HepG2 (cell line): Measurements from ENCODE around the gene ACSM3. TPM values are rescaled to one million over a fixed set of nuclear protein-coding genes. Genes with fewer than 3 reads are reported as not detected.
A peak's percentile ranks its signal among the peaks of the same experiment; 100 is the strongest.

Experiments used
- ARNT2 ChIP-seq: sonication (generic); formaldehyde crosslinking; IDR thresholded peaks from 2 replicates; pipeline ENCODE4 v1.8.0; 2022; ENCODE audit warnings: mild to moderate bottlenecking, low read depth, missing genetic modification reagents, moderate library complexity
- CCDC6 ChIP-seq: sonication (generic); formaldehyde crosslinking; IDR thresholded peaks from 2 replicates; pipeline ENCODE4 v1.8.1; 2022; ENCODE audit warnings: mild to moderate bottlenecking, missing genetic modification reagents, moderate library complexity
- ETV5 ChIP-seq: IDR thresholded peaks from 2 replicates; pipeline ENCODE4 v1.6.1; 2018; ENCODE audit warnings: missing biosample characterization, missing genetic modification reagents, inconsistent platforms, borderline replicate concordance
- HES4 ChIP-seq: sonication (generic); formaldehyde crosslinking; IDR thresholded peaks from 2 replicates; pipeline ENCODE4 v1.9.0; 2021; ENCODE audit warnings: mild to moderate bottlenecking, missing genetic modification reagents, borderline replicate concordance
- JUND ChIP-seq: sonication (generic); formaldehyde crosslinking; IDR thresholded peaks from 2 replicates; pipeline ENCODE4 v1.8.0; 2022; ENCODE audit warnings: mild to moderate bottlenecking, missing genetic modification reagents
- MED8 ChIP-seq: sonication (generic); formaldehyde crosslinking; IDR thresholded peaks from 2 replicates; pipeline ENCODE4 v1.8.1; 2023; ENCODE audit warnings: mild to moderate bottlenecking, missing genetic modification reagents; ENCODE audit not compliant: insufficient replicate concordance
- MEIS2 ChIP-seq: sonication (generic); formaldehyde crosslinking; IDR thresholded peaks from 2 replicates; pipeline ENCODE4 v1.9.0; 2021; ENCODE audit warnings: mild to moderate bottlenecking, missing genetic modification reagents
- MIER3 ChIP-seq: IDR thresholded peaks from 2 replicates; pipeline ENCODE4 v1.6.1; 2016; ENCODE audit warnings: missing compliant biosample characterization, borderline replicate concordance
- MTF1 ChIP-seq: sonication (generic); formaldehyde crosslinking; IDR thresholded peaks from 2 replicates; pipeline ENCODE4 v1.5.0; 2020; ENCODE audit warnings: missing genetic modification reagents
- NAIF1 ChIP-seq: sonication (generic); formaldehyde crosslinking; IDR thresholded peaks from 2 replicates; pipeline ENCODE4 v1.5.0; 2020; ENCODE audit warnings: mild to moderate bottlenecking, missing genetic modification reagents, borderline replicate concordance
- NR2C2 ChIP-seq: sonication (generic); formaldehyde crosslinking; IDR thresholded peaks from 2 replicates; pipeline ENCODE4 v1.4.0; 2020; ENCODE audit warnings: missing genetic modification reagents, mild to moderate bottlenecking, moderate library complexity, borderline replicate concordance
- RFX5 ChIP-seq: IDR thresholded peaks from 2 replicates; pipeline ENCODE4 v1.6.1; 2011; ENCODE audit warnings: low read depth, low read length, improper control_type of control experiment
- SP1 ChIP-seq, 2 experiments: fragments of 450-650 bp in 1 of 2; sonication (generic) in 1 of 2; formaldehyde crosslinking in 1 of 2; IDR thresholded peaks; 2 replicates each; pipeline versions ENCODE4 v1.4.0 to v1.6.1; 2016 to 2020; ENCODE audit warnings: missing genetic modification reagents in 1 of 2
- SRY ChIP-seq: sonication (generic); formaldehyde crosslinking; IDR thresholded peaks from 2 replicates; pipeline ENCODE4 v1.8.0; 2022; ENCODE audit warnings: mild to moderate bottlenecking, missing genetic modification reagents
- ZNF224 ChIP-seq: sonication (generic); formaldehyde crosslinking; IDR thresholded peaks from 2 replicates; pipeline ENCODE4 v1.5.0; 2020; ENCODE audit warnings: mild to moderate bottlenecking, missing genetic modification reagents
- ZNF468 ChIP-seq: sonication (generic); formaldehyde crosslinking; IDR thresholded peaks from 2 replicates; pipeline ENCODE4 v1.8.0; 2022; ENCODE audit warnings: mild to moderate bottlenecking, moderate library complexity, missing genetic modification reagents
- ZNF747 ChIP-seq: sonication (generic); formaldehyde crosslinking; IDR thresholded peaks from 2 replicates; pipeline ENCODE4 v1.8.1; 2023; ENCODE audit warnings: missing genetic modification reagents, mild to moderate bottlenecking, borderline replicate concordance
- ZNF775 ChIP-seq: sonication (generic); formaldehyde crosslinking; IDR thresholded peaks from 2 replicates; pipeline ENCODE4 v1.4.0; 2020; ENCODE audit warnings: missing genetic modification reagents, mild to moderate bottlenecking, moderate library complexity, borderline replicate concordance
- ZNF83 ChIP-seq: sonication (generic); formaldehyde crosslinking; IDR thresholded peaks from 2 replicates; pipeline ENCODE4 v1.4.0; 2020; ENCODE audit warnings: missing genetic modification reagents, mild to moderate bottlenecking, borderline replicate concordance
- ZSCAN30 ChIP-seq: sonication (generic); formaldehyde crosslinking; IDR thresholded peaks from 2 replicates; pipeline ENCODE4 v1.5.0; 2020; ENCODE audit warnings: mild to moderate bottlenecking, missing genetic modification reagents
- polyA plus RNA-seq, 8 experiments: library from polyadenylated mRNA; depleted of rRNA in 3 of 8; stranded (reverse) in 7 of 8; unstranded in 1 of 8; fragments of >200 nt; fragmentation: Illumina TruSeq in 4 of 8; extraction: Trizol in 4 of 8; gene quantifications; 2 replicates each; pipeline versions ENCODE4 v1.2.1 to v1.2.3, GENCODE V29; 2011 to 2016; ENCODE audit warnings: low read depth in 4 of 8, missing spikeins in 1 of 8, mixed read lengths in 1 of 8; ENCODE audit not compliant: insufficient read depth in 1 of 8
- total RNA-seq, 5 experiments: library from RNA; depleted of rRNA; stranded (reverse); fragments of >200 nt; fragmentation: Illumina TruSeq; extraction: Trizol; gene quantifications; 2 replicates each; pipeline ENCODE4 v1.2.3, GENCODE V29; 2016; ENCODE audit warnings: low read depth in 1 of 5
- TF ChIP-seq, protein P1 (sequence below): sonication (generic); formaldehyde crosslinking; IDR thresholded peaks from 2 replicates; pipeline ENCODE4 v1.4.0; 2020; ENCODE audit warnings: missing genetic modification reagents
- TF ChIP-seq, protein P2 (sequence below): sonication (generic); formaldehyde crosslinking; conservative IDR thresholded peaks from 2 replicates; pipeline ENCODE4 v1.5.0; 2020; ENCODE audit warnings: missing genetic modification reagents
- TF ChIP-seq, protein P3 (sequence below): sonication (generic); formaldehyde crosslinking; IDR thresholded peaks from 2 replicates; pipeline ENCODE4 v1.4.0; 2020; ENCODE audit warnings: mild to moderate bottlenecking, low read depth, missing genetic modification reagents

The ACSM3 gene
- total and polyA plus RNA-seq, 2 of the 13 experiments (the other 11 are each of a cell fraction or from before 2014, with no cell fraction given), result 74.0 to 108 TPM

DNA sequence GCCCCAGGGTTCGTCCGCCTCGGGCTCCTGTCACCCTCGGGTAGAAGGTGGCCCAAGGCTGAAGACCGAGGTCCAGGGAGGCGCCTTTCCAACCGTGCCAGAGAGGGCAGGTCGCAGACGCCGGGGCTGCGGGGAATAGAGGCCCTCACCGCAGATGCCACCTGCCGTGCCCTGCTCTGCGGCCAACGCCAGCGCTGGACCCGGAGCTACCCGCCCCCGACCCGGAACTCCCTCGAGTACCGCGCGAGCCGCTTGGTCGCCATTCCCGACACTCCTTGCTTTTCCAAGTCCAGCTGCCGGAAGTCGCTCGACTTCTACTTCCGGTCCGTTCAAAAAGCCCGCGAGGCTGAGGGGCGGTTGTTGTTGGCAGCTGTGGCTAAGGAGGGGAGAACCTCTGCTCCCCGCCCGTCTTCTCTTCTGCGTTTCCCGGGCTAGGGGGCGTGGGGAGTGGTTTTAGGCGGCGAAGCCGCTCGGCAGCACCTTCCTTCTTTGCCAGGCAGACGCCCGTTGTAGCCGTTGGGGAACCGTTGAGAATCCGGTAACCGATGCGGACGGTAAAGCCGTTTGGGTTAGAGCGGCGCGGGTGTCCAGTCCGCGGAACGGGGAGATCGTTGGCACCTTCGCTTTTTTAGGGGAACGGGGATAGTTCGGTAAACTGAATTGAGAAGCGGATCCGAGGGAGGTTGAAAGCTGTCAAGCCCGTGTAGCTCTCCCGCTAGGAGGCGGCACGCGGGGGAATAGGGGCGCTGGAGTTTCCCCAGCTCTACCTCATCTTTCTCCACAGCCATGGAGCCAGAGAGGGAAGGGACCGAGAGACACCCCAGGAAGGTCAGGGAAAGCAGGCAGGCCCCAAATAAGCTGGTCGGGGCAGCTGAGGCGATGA lies 42.6 kb downstream of the ACSM3 start, which contains the start of the genes ERI2 and REXO5 (continued):
- TF ChIP-seq CCDC6 (peak; percentile 98; the same call in 1 of the 2 replicates), SRY (CRISPR knock-in tag) (peak; percentile 70), NR2C2 (CRISPR knock-in tag) (peak; percentile 97), ETV5 (CRISPR knock-in tag) (peak; percentile 92), ZNF224 (CRISPR knock-in tag) (peak; percentile 22; the same call in 1 of the 2 replicates), MEIS2 (CRISPR knock-in tag) (no peak), NAIF1 (CRISPR knock-in tag) (peak; percentile 83), ZNF775 (peak; percentile 55; the same call in 1 of the 2 replicates), MIER3 (CRISPR knock-in tag) (peak; percentile 98), ZNF83 (CRISPR knock-in tag) (peak; percentile 96), SP1 (IDR thresholded peaks at IDR 0.05) (no peak), SP1 (CRISPR knock-in tag; IDR thresholded peaks at IDR 0.05) (peak; percentile 12; the same call in 1 of the 2 replicates), JUND (CRISPR knock-in tag) (peak; percentile 81), MED8 (CRISPR knock-in tag) (peak; percentile 96), HES4 (peak; percentile 98), RFX5 (peak; percentile 84), ZNF468 (no peak), ZSCAN30 (CRISPR knock-in tag) (peak; percentile 75; the same call in 1 of the 2 replicates), ARNT2 (CRISPR knock-in tag) (peak; percentile 99), ZNF747 (CRISPR knock-in tag) (peak; percentile 97), MTF1 (no peak)
- TF ChIP-seq, protein P1, sequence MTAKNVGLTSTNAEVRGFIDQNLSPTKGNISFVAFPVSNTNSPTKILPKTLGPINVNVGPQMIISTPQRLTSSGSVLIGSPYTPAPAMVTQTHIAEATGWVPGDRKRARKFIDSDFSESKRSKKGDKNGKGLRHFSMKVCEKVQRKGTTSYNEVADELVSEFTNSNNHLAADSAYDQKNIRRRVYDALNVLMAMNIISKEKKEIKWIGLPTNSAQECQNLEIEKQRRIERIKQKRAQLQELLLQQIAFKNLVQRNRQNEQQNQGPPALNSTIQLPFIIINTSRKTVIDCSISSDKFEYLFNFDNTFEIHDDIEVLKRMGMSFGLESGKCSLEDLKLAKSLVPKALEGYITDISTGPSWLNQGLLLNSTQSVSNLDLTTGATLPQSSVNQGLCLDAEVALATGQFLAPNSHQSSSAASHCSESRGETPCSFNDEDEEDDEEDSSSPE (CRISPR knock-in tag), result peak; percentile 100
- TF ChIP-seq, protein P2, sequence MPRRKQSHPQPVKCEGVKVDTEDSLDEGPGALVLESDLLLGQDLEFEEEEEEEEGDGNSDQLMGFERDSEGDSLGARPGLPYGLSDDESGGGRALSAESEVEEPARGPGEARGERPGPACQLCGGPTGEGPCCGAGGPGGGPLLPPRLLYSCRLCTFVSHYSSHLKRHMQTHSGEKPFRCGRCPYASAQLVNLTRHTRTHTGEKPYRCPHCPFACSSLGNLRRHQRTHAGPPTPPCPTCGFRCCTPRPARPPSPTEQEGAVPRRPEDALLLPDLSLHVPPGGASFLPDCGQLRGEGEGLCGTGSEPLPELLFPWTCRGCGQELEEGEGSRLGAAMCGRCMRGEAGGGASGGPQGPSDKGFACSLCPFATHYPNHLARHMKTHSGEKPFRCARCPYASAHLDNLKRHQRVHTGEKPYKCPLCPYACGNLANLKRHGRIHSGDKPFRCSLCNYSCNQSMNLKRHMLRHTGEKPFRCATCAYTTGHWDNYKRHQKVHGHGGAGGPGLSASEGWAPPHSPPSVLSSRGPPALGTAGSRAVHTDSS (CRISPR knock-in tag), result peak; percentile 76; the same call in 1 of the 2 replicates
- TF ChIP-seq, protein P3, sequence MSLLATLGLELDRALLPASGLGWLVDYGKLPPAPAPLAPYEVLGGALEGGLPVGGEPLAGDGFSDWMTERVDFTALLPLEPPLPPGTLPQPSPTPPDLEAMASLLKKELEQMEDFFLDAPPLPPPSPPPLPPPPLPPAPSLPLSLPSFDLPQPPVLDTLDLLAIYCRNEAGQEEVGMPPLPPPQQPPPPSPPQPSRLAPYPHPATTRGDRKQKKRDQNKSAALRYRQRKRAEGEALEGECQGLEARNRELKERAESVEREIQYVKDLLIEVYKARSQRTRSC, result peak; percentile 96
